ENCODE data around the gene NELFCD.
"Not testable (repeated sequence)": the region's sequence is repeated elsewhere in the genome, so short reads cannot be mapped to it uniquely, and the experiment has no call there.

NELFCD gene

DNA sequence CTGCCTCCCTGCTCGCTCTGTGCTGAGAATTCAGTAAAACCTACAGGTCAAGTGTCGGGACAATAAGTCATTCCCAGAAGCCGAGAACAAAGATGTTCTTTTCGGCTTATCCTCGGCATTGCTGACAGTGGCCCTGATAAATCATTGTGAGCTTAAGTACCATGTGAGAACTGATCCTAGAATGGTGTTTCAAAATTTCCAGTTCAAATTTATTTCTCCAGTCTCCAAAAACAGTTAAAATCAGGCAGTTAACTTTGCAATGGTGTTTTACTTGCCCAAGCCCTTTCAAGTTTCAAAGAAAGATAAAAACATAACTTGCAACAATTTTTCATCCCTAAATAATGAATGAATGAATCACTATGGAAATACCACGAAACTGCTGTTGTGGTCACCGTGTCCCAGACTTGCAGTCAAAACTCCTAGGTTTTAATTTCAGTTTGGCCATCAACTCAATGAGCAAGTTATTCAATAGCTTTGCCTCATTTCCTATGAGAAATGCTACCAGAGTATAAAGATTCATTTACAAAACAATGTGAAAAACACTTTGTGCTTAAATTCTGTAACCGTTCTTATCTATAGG is 46.8 kb downstream of the NELFCD start:
- no peak for DNase-seq

DNA sequence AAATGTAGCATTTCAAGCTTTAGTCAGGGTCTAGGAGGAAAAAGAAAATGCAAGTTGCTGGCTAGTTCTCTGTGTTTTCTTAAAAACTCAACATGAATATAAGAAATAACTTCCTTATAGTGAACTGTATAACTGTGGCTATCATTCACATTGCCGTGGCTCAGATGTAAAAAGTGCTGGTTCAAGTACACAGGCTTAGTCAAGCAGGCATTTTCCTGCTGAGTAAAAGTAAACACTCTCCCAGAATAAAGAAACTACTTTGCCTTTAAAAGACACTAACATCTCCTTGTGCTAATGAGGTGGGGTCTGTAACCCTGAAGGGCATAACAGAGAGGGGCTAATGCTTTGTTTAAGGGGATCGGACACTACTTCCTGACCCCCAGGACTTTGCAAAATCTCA is 47.8 kb downstream of the NELFCD start:
- DNase-seq = no peak

DNA sequence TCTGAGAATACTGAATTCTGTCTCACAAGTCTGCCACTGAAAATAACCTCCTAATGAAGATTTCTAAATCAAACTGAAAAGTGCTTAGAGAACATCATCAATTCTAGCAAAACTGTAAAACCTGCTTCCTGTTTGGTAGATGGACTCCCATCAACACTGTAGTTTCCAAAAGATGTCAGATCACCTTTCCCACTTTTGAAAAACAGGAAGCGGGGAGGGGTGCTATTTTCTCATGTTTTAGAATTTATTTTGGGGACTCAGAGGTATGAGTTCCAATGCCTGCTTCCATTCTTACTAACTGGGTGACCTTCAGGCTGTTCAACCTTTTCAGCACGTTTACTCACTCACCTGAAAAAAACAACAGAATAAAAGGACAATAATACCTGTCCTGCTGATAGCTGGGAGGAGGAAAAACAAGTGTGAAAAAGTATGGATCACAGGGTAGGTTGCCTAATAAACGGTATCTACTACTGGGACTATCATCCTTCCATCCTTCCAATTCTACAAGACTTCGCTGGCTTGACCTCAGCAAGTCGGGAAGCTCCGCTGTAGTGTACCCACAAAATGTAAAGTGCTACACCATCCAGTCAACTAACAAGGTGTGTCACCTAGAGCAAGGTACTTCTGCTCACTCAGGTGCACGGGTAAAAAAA is 50.0 kb downstream of the NELFCD start:
- no peak for DNase-seq

DNA sequence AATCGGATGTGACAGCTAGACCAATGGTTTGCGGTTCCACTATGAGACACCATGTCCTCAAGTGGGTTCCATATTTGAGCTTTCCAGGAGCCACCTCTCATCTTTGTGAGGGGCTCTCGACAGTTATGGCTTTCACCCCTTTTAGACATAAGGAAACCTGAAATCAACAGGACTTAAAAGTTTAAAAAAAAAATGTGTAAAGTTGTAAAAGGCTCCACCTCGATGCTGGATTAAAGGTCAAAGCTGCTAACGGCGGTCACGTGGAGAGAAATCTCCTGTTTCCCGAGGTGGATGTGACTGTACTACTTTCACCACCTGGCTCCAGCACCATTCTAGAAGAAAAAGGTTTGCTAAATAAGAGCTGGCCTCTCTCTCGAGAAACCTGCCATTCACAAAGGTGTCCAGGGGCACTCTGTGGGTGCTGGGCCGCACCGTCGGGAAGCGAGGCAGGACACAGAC is 50.5 kb downstream of the NELFCD start:
- no peak for DNase-seq

DNA sequence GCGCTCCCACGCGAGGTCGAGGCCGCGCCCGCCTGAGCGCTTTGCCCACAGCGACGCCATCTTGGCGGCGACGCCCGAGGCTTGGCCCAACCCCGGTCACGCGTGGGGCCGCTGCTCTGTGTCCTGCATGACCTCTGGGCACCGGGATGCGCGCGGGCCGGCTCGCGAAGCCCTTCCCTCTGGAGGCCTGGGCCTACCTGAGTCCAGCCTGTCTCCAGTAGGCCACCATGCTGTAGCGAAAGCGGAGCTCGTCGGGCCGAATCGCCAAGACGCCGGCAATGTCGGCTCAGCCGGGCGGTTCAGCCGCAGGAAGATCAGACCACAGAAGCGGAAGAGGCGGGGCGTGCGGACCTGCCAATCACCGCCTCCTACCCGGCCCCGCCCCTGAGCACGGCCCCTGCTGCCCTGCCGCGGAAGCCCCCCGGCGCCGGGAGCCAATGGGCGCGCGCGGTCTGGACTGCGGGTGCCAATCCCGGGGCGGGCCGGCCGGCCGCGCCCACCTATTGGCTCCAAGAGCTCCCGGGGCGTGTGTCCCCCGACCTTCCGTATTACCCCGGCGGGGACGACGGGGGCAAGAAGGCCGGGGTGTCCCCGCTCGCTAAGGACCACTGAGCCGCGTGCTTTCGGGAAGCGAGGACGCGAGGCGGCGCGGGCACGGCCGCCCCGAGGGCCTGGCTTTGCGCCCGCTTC is 51.1 kb downstream of the NELFCD start, which contains the start of gene ATP5F1E:
Gene ATP5F1E (minus strand): TSS at position 313 of the 690 bp plus-strand sequence. CDS start 84 bp downstream, at position 229.
- peak; percentile 95 to 97 for DNase-seq

DNA sequence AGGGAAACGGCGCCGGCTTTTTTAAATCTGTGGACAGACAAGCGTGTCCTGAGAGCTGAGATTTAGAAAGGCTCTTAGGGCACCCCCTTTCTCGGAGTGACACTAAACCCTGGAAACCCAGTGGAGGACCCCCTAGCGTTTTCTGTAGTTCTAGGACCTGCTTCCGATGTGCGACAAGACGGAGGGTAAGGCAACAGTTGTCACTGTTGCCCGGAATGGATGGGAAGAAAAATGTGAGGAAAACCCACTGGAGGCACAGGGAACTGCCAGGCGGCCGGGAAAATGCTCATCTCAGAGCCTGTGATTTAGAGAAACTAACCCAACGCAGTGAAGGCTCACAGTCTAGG is 51.6 kb downstream of the NELFCD start:
- DNase-seq = no peak

DNA sequence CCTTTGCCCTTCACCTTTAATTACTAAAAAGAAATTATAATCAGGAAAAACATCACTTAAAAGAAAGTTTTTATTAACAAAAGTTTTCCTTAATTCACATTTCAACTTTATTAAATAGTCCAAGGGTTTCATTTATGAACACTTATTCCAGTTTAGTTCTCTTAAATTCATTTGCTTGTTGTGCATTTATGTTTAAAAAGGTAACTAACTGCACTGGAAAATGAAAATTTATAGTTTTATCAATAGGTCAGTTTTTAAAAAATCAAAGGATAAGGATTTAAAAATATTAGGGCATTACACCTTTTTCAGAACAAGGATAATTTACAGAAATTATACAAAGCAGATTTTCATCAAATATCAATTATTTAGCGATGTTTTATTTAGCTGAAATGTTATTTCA is 52.0 kb downstream of the NELFCD start:
- no peak for DNase-seq

DNA sequence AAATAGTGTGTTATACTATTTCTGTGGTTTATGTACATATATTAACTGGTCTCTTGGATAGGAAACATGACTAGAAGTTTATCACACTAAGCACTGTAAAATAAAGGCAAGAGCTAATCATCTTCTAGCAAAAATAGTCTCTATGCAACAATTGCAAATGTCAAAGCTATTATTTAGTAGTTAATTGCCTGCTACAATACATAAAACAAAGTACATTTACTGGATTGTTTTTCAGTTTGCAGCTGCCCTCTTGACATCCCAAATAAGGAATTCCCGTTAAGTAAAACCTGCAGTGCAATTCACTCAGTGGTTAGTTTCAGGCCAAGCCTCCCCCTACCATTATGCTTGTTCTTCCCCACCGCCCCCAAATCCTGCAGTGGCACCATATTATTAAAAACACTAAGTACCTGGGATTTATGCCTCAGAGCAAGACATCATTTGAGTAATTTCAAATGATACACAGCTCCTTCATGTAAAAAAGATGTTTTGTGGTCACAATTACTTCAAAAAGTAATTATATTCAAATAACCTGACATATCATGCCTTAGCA is 52.6 kb downstream of the NELFCD start:
- no peak for DNase-seq

DNA sequence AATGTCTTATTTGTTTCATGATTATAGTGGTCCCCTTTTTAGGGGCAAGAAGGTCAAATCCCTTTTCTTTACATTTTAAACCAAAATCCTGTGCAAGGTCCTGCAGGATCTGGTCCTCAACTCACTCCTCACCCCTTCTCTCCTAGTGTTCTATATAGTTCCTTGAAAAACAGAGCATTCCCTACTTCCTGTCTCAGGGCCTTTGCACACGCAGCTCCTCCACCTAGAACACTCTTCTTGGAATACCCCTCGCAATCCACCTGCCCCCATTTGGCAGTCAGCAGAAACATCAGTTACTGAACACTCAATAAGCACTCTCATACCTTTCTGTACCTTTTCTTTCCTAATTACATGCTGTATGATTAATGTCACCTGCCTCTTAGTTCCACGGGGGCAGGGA is 54.3 kb downstream of the NELFCD start:
- no peak for DNase-seq

DNA sequence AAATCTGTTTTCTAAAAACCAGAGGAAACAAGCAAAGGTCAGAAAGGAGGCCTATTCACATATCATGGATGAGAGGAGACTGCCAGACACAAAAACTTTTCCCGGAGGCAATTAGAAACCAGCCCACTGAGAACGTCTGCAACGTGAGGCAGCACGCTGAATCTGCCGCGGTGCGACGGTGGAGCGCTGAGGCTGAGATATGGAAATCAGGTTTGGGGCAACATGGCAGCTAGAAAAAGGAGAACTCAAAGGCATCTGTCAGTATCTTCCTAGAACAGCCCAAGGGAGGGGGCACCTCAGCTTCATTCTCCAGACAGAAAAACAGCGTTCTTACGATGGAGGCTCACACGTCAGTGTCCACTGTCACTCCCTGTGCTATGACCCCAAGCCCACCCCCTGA is 56.3 kb downstream of the NELFCD start:
- no peak for DNase-seq

DNA sequence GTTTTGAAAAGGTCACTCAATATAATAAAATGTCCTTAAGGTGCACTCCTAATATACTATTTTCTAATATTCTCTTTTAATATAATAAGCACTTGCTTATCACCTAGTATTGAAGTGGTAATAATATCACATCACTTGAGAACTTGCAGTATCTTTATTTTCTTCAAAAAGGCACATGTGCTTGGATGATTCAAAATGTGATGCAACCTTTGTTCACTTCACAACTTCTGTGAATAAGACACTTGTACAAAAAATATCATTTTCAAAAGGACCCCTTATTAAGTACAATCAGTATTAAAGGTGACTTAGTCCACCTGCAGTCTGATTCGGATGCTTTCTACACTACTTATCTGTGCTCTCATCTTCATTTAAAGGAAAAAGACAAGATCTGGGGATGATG is 58.2 kb downstream of the NELFCD start:
- no peak for DNase-seq

DNA sequence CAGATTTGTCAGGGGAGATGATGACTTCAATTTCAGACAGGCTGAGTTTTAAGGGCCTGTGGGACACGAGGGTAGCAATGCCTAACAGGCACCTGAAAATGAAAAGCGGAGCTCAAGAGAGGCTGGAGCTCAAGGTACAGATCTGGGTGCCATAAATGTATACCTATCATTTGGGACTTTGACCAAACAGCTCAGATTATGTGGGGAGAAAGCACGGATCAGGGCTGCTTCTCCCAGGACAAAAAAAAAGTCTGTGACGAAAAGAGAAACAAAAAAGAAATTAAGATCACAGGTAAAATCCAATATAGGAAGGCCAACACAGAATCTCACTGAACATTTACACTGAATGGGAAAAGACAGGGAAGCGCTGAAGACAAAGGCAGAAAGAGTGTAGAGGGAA is 59.6 kb downstream of the NELFCD start:
- no peak for DNase-seq

DNA sequence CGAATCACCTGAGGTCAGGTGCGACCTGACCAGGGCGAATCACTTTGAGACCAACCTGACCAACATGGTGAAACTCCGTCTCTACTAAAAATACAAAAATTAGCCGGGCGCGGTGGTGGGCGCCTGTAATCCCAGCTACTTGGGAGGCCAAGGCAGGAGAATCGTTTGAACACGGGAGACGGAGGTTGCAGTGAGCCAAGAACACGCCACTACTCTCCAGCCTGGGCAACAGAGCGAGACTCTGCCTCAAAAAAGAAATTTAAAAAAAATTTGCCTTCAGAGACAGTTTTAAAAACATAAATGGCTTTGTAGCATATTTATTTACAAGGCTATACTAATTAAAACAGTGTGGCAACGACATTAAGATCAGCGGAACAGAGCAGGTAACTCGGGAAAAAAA is 60.4 kb downstream of the NELFCD start:
- DNase-seq = not testable (repeated sequence)

DNA sequence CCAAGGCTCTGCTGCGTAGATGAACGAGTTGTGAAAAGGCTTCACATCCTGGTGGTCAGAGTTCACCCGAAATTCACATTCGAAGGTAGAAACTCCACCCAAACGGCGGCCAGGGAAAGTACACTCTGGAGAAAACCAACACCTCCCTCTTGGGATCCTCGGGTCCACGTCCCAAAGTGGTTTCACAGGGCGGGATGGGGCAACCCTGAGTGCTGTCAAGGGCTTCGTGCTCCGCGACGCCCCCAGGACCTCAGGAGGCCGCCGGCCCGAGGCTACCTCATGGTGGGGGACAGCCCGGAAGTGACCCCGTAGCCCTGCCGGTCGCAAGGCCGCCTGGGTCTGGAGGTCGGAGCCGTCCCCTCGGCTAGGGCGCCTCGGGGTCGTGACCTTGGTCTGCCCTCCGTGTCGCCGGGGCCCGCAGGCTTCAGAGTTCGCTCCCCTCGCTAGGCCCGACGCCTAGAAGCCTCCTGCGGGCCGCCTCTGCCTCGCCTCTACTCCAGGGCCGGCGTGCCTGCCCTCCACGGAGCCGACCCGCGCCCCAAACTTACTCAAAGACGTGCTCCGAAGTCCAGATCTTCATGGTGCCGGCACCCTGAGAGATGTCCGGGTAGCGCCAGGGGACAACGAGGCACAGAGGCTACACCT is 61.2 kb downstream of the NELFCD start, which contains the start of gene PRELID3B:
Gene PRELID3B (minus strand): TSS at position 636 of the 645 bp plus-strand sequence. CDS start 56 bp downstream, at position 580.
- no peak for DNase-seq

DNA sequence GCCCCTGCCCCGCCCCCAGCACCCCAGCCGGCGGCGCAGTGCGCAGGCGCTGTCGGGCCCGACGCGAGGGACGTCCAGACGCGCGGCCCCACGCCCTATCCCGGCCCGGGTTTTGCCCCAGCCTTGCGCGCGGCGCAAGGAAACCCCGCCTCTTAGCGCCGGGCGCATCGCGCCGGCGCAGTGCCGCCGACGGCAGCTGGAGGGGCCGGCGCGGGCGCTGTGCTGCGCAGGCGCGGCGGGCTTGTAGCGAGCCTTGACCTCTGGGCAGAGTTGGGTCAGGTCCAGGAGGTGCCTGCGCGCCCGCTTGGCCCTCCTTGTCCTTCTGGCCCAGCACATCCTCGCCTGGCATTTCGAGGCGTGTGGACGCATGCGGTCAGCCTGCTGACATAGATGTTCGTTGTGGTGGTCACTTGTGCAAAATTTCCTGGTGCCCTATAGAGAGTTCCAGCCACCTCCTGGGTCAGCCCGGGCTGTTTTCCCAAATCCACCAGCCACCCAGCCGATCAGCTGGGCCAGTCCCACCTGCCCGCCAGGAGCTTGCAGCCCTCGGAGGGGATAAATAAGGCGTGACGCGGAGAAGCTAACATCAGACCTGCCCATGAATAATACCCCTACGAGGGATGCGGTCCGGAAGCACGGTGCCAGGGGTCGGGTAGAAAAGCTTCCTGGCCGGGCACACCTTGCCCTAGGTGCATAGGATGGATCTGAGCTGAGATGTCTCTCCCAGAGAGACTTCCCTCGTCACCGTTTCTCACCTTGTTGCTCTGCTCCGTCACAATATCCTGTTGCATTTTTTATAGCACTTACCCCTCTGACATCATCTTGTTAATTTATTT is 62.0 kb downstream of the NELFCD start:
- peak; percentile 94 to 96 for DNase-seq

DNA sequence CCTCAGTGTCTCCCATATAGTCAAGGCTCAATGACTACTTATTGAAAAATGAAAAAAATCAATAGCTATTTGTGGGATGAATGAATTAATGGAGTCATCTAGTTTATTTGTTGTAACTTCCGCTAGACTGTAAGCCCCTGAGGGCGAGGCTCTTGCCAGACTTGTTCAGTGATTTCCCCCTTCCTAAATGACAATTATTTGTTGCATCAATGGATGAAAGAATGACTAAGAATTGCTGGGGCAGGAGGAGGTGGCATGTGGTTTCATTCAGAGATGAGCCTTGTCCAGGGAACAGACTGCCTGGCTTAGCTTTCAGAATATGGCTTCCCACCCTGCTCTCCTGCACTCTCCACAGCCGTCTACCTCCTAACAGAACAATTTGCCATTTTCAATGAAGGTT is 62.6 kb downstream of the NELFCD start:
- DNase-seq = no peak

DNA sequence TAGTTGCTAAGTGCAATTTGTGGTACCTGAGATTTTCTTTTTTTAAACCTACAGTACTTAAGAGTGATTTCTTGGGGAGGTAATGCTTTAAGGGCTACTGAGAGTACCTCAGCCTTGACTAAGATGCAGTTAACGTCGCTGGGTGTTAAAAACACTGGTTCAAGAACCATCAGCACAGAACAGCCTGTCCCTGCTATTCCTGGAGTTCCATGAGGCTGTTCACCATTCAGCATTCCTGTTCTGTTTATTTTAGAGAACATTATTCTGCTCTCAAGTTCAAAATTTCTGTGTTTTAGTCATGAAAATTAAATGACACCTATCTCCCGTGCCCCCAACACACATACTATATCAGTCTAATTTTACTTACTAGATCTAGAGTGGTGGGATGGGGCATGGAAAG is 63.2 kb downstream of the NELFCD start:
- no peak for DNase-seq

Data from stimulated activated CD4-positive, alpha-beta T cell treated with anti-CD3 and anti-CD28 coated beads, Interleukin-4, amount 100 ng/mL, for 4 hours (primary cell).